Psoas muscle (tissue), 8 donors: Measurements from ENCODE around the gene ASTL. TPM values are rescaled to one million over a fixed set of nuclear protein-coding genes. Genes with fewer than 3 reads are reported as not detected.

Experiments used
- ATAC-seq, 4 donors: fragments of 200-7000 bp; cut with Tn5 transposase; one replicate each; pipeline ENCODE4 v1.9.1; 2020; ENCODE audit warnings: moderate library complexity in 3 of 4, mild to moderate bottlenecking in 2 of 4
- DNase-seq, 2 donors: peaks; one replicate each; pipeline ENCODE4 v3.0.0-alpha.2; 2020
- H3K27ac ChIP-seq: fragments of 200-600 bp; one replicate; pipeline ENCODE4 v1.8.0; 2022
- H3K27me3 ChIP-seq, 3 donors: fragments of 200-600 bp in 1 of 3; one replicate each; pipeline versions ENCODE4 v1.6.1 to v1.8.0; 2013 to 2022; ENCODE audit warnings: low read length in 2 of 3, mild to moderate bottlenecking in 2 of 3, moderate library complexity in 1 of 3; ENCODE audit not compliant: insufficient read depth in 3 of 3
- H3K36me3 ChIP-seq, 2 donors: fragments of 200-600 bp in 1 of 2; one replicate each; pipeline versions ENCODE4 v1.6.1 to v1.8.0; 2013 to 2022; ENCODE audit warnings: low read depth in 1 of 2, mild to moderate bottlenecking in 1 of 2, moderate library complexity in 1 of 2; ENCODE audit not compliant: insufficient read depth in 1 of 2
- H3K4me1 ChIP-seq: fragments of 200-600 bp; one replicate; pipeline ENCODE4 v1.8.0; 2022
- H3K4me3 ChIP-seq: fragments of 200-600 bp; one replicate; pipeline ENCODE4 v1.8.0; 2022; ENCODE audit warnings: mild to moderate bottlenecking
- H3K9me3 ChIP-seq: fragments of 200-600 bp; one replicate; pipeline ENCODE4 v1.8.0; 2022
- CTCF ChIP-seq: fragments of 200-600 bp; IDR thresholded peaks from one replicate; pipeline ENCODE4 v1.8.0; 2022; ENCODE audit warnings: antibody characterized with exemption
- WGBS, 3 donors: extraction: QIAGEN DNeasy Blood & Tissue Kit; methylation state at CpG; one replicate each; pipeline versions ENCODE4 v1.1.6 to v1.1.7; 2013; 5-methylcytosine and 5-hydroxymethylcytosine counted together
- intact Hi-C, 2 donors: fragments of 100-400 bp; cut with DNase I; formaldehyde crosslinking; loops; one replicate each; pipeline versions ENCODE4 v1.11.0 to v1.14.2; 2022
- polyA plus RNA-seq, 3 donors: library from polyadenylated mRNA; stranded (reverse); fragments of 200-250 nt; gene quantifications; one replicate each; pipeline ENCODE4 v1.2.3, GENCODE V29; 2013
- total RNA-seq, 4 donors: library from RNA; stranded (reverse); fragmentation: NEBNext Ultra II Directional in 2 of 4; extraction: Animal tissue kit (Norgen Biotek cat#: 25700) in 2 of 4; gene quantifications; one replicate each; pipeline versions ENCODE4 v1.2.1 to v1.2.4, GENCODE V29; 2021 to 2023
- donor health status: healthy with polysubstance abuse.
- donor health status: DM: no; HTN: no; CAD: no; lungs with moderate emphysema.
- donor health status: Bipolar disorder and iron deficiency.
- donor health status: healthy.
- donor health status: DM: yes; HTN: yes; CAD: no.
- donor health status: DM: no; HTN: no; CAD: no.
- donor health status: DM: no; HTN: no; CAD: no.
- donor health status: DM: yes; HTN: yes; CAD: no.

The ASTL gene
- total and polyA plus RNA-seq, 7 donors = 0.03 TPM; not detected in 6

GRCh38 chr2:96115631-96116423 lies 22.5 kb downstream of the ASTL start:
- ATAC-seq (no peak), DNase-seq (no peak)
- Histone ChIP-seq H3K36me3 (no peaks in the 10 kb centered on the region), H3K9me3 (no peaks in the 10 kb centered on the region), H3K27me3 (peaks cover 0 to 23% (median 0%) of the 10 kb centered on the region in 3 donors), H3K4me1 (peaks cover 6% of the 10 kb centered on the region), H3K4me3 (peak overlapping the region; percentile 66), H3K27ac (peak overlapping the region; percentile 4)
- TF ChIP-seq CTCF = no peak
- WGBS, 3 donors = 43 to 52% (median 45%) methylated on average over 63 to 77 of the region's 77 CpGs
- intact Hi-C loops = loop anchor here (10.0 kb wide), 1 partner anchor 91 kb away; no protein-coding TSS in a partner anchor

- WGBS, 3 donors = 90 to 92% (median 91%) methylated on average over 24 of the region's 24 CpGs
- peak overlapping the region; percentile 4 for H3K27ac ChIP-seq
- H3K4me1 ChIP-seq = peaks cover 6% of the 10 kb centered on the region
- DNase-seq (no peak), ATAC-seq (no peak)
- intact Hi-C loops = loop anchor here (10.0 kb wide), 1 partner anchor 90 kb away; no protein-coding TSS in a partner anchor
- TF ChIP-seq CTCF = no peak
- H3K4me3 ChIP-seq = peak overlapping the region; percentile 66
- H3K27me3 ChIP-seq = peaks cover 0 to 23% (median 0%) of the 10 kb centered on the region in 3 donors
- H3K36me3 ChIP-seq = no peaks in the 10 kb centered on the region
- H3K9me3 ChIP-seq = no peaks in the 10 kb centered on the region
Observed at GRCh38 chr2:96114903-96115581, 23.3 kb downstream of the ASTL start.

- Histone ChIP-seq H3K27ac (no peak overlapping the region), H3K36me3 (no peaks in the 10 kb centered on the region), H3K4me1 (peaks cover 6% of the 10 kb centered on the region), H3K9me3 (no peaks in the 10 kb centered on the region), H3K27me3 (peaks cover 0 to 23% (median 0%) of the 10 kb centered on the region in 3 donors), H3K4me3 (peak overlapping the region; percentile 66)
- DNase-seq (no peak), ATAC-seq (no peak)
- WGBS, 3 donors = 85 to 88% (median 87%) methylated on average over 11 to 13 of the region's 13 CpGs
- TF ChIP-seq CTCF = no peak
- intact Hi-C loops = loop anchor here (10.0 kb wide), 1 partner anchor 90 kb away; no protein-coding TSS in a partner anchor
Observed at GRCh38 chr2:96114546-96114902, 23.8 kb downstream of the ASTL start.

GRCh38 chr2:96113951-96114350 lies 24.4 kb downstream of the ASTL start:
- 86 to 89% (median 88%) methylated on average over 17 of the region's 17 CpGs for WGBS, 3 donors
- Histone ChIP-seq H3K27me3 (peaks cover 0 to 23% (median 0%) of the 10 kb centered on the region in 3 donors), H3K4me3 (peak overlapping the region; percentile 66), H3K9me3 (no peaks in the 10 kb centered on the region), H3K36me3 (no peaks in the 10 kb centered on the region), H3K27ac (no peak overlapping the region), H3K4me1 (peaks cover 6% of the 10 kb centered on the region)
- intact Hi-C loops = loop anchor here (10.0 kb wide), 1 partner anchor 89 kb away; no protein-coding TSS in a partner anchor
- ATAC-seq (no peak), DNase-seq (no peak)
- TF ChIP-seq CTCF = no peak
